Measurements from ENCODE around the gene TBC1D30.

- no peak for TF ChIP-seq CTCF (conservative IDR thresholded peaks at IDR 0.05)
- TF ChIP-seq EZH2 (IDR thresholded peaks at IDR 0.05; ENCODE audit: low read depth), result no peak
Observed at GRCh38 chr12:64836856-64837255, 12.4 kb downstream of the TBC1D30 start.

All from PC-9 (cell line).